PC-9 (cell line): Measurements from ENCODE around the gene RHOF. TPM values are rescaled to one million over a fixed set of nuclear protein-coding genes. Genes with fewer than 3 reads are reported as not detected.

Experiments
- BruUV-seq: library from RNA; stranded (reverse); fragments of 400-500 nt; replicated peaks from 2 replicates; lab custom pipeline; 2021; lab: Mats Ljungman, UMichigan
- CTCF ChIA-PET: fragments of 300-600 bp; sonication (Branson Sonifier 250); formaldehyde crosslinking; loops from one replicate; lab custom pipeline; 2022; ENCODE audit warnings: antibody characterized with exemption; lab: Charles Lee
- POLR2A ChIA-PET: fragments of 300-600 bp; sonication (Branson Sonifier 250); formaldehyde crosslinking; loops from one replicate; lab custom pipeline; 2022; ENCODE audit warnings: antibody characterized with exemption; ENCODE audit not compliant: unreplicated experiment; lab: Charles Lee
- DNase-seq, 2 experiments: peaks; one replicate each; pipeline versions ENCODE4 v3.0.0 to v3.0.0-alpha.2; 2015 to 2022; ENCODE audit warnings: mixed read lengths in 1 of 2
- H2AFZ ChIP-seq: fragments of 200-600 bp; sonication (generic); 2 replicates; pipeline ENCODE4 v1.8.1; 2017; ENCODE audit warnings: antibody characterized with exemption
- H3F3A ChIP-seq: fragments of 200-600 bp; sonication (generic); 2 replicates; pipeline ENCODE4 v1.8.1; 2017; ENCODE audit warnings: antibody characterized with exemption, mild to moderate bottlenecking, low read depth; ENCODE audit not compliant: insufficient read depth
- H3K27ac ChIP-seq: fragments of 200-600 bp; sonication (generic); 2 replicates; pipeline ENCODE4 v1.6.1; 2016; ENCODE audit warnings: mixed run types
- H3K27me3 ChIP-seq: fragments of 200-600 bp; sonication (generic); 2 replicates; pipeline ENCODE4 v1.6.1; 2016; ENCODE audit warnings: low read depth, mixed run types; ENCODE audit not compliant: insufficient read depth
- H3K36me3 ChIP-seq: fragments of 200-600 bp; sonication (generic); 2 replicates; pipeline ENCODE4 v1.6.1; 2016; ENCODE audit warnings: low read depth, mixed run types
- H3K4me1 ChIP-seq: fragments of 200-600 bp; sonication (generic); replicated peaks from 2 replicates; pipeline ENCODE4 v1.6.1; 2016; ENCODE audit warnings: mixed run types; ENCODE audit not compliant: insufficient read depth
- H3K4me2 ChIP-seq: fragments of 200-600 bp; sonication (generic); 2 replicates; pipeline ENCODE4 v1.6.1; 2017; ENCODE audit warnings: mixed run types
- H3K4me3 ChIP-seq: fragments of 200-600 bp; sonication (generic); 2 replicates; pipeline ENCODE4 v1.6.1; 2016; ENCODE audit warnings: mixed run types
- H3K79me2 ChIP-seq: fragments of 200-600 bp; sonication (generic); 2 replicates; pipeline ENCODE4 v1.6.1; 2017; ENCODE audit warnings: low read depth, mixed run types
- H3K9me2 ChIP-seq: fragments of 200-600 bp; sonication (generic); 2 replicates; pipeline ENCODE4 v1.8.1; 2017; ENCODE audit warnings: mild to moderate bottlenecking; ENCODE audit not compliant: insufficient read depth
- H3K9me3 ChIP-seq: fragments of 200-600 bp; sonication (generic); 2 replicates; pipeline ENCODE4 v1.8.1; 2016; ENCODE audit warnings: low read depth; ENCODE audit not compliant: insufficient read depth
- H4K20me1 ChIP-seq: fragments of 200-600 bp; sonication (generic); 2 replicates; pipeline ENCODE4 v1.8.1; 2017; ENCODE audit not compliant: insufficient read depth
- CTCF ChIP-seq: fragments of 200-600 bp; sonication (generic); conservative IDR thresholded peaks from 2 replicates; pipeline ENCODE4 v1.6.1; 2017; ENCODE audit warnings: mixed run types, antibody characterized with exemption, mild to moderate bottlenecking, moderate library complexity
- EZH2 ChIP-seq: fragments of 200-600 bp; sonication (generic); IDR thresholded peaks from 2 replicates; pipeline ENCODE4 v1.8.0; 2017; ENCODE audit warnings: antibody characterized with exemption, low read depth
- intact Hi-C: fragments of 100-400 bp; cut with micrococcal nuclease; formaldehyde crosslinking; loops from one replicate; pipeline ENCODE4 v1.10.0; 2022; ENCODE audit not compliant: unreplicated experiment
- total RNA-seq: library from RNA; stranded (reverse); gene quantifications from 2 replicates; pipeline ENCODE4 v1.2.3, GENCODE V29; 2021

RHOF gene
- total RNA-seq, 1 experiment from 2014 or later = 179 TPM

GRCh38 chr12:121796855-121797751, 3.6 kb upstream of the RHOF start:
- Histone ChIP-seq H2AFZ (no peak overlapping the region), H3K36me3 (no peaks in the 10 kb centered on the region), H3K4me1 (peaks cover 48% of the 10 kb centered on the region), H3K9me2 (no peaks in the 10 kb centered on the region), H3K27me3 (no peaks in the 10 kb centered on the region), H3K4me3 (peak overlapping the region; percentile 17; the same call in 1 of the 2 replicates), H3K79me2 (peaks cover 61% of the 10 kb centered on the region), H4K20me1 (no peaks in the 10 kb centered on the region), H3K27ac (peak overlapping the region; percentile 69), H3F3A (peaks cover 64% of the 10 kb centered on the region), H3K9me3 (no peaks in the 10 kb centered on the region), H3K4me2 (peak overlapping the region; percentile 72)
- intact Hi-C loops = loop anchor here (1.0 to 10.0 kb wide), 4 partner anchors 91 to 572 kb away; partner anchors contain the start of gene PSMD9
- no TSS peak for BruUV-seq
- CTCF ChIA-PET = interaction anchor here (0.6 to 4.9 kb wide), 7 partner anchors 9 to 1929 kb away, joined by 3 to 48 read pairs (median 7); partner anchors contain the start of gene PSMD9
- POLR2A ChIA-PET = interaction anchor here (0.5 to 0.6 kb wide), 4 partner anchors 80 to 1472 kb away, joined by 3 to 7 read pairs (median 3); no protein-coding TSS in a partner anchor
- peak; percentile 96 to 97 for DNase-seq
- peak; percentile 33; the same call in 1 of the 2 replicates for TF ChIP-seq CTCF
- TF ChIP-seq EZH2 = no peak

DNA sequence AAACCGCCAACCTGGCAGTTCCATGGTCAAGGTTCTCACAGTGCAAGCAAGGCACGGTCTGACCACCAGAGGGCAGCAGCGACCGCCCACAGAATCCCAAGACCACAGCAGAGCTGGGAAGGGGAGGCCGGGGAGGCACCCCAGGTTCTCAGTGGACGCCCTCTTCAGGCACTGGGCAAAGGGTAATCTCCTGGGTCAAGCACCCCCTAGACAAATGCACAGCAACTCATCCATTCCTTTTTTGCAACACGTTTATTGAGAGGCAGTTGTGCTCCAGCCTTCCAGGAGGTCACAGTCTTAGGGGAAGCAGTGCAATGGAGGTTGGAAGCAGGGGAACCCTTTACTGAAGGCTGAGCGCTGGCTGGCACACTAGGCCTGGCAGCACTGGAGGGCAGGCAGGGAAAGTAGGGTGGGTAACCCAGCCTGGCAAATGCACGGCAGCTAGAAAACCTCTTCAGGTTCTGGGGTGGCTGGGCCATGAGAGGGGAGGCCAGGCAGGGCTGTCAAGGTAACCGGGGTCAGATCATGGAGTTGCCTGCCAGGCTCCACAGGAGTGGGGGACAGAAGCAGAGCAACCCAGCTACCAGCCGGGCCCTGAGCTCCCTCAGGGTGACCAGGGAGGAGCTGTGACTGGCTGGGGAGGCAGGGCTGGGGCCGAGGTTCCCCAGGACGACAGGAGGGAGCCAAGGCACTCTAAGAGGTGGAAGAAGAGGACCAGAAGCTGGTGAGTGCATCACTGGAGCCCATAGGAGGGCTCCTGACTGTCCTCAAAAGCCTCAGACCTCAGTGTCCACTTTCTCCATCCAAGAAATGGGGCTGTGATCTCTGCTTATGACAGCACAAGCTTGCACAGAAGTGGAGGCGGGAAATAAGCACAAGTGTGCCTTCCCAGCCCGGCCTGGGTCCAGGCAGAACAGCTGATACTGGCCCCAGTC, 1.8 kb upstream of the RHOF start:
- Histone ChIP-seq H3K4me1 (peaks cover 62% of the 10 kb centered on the region), H2AFZ (no peak overlapping the region), H3K27me3 (no peaks in the 10 kb centered on the region), H3K9me2 (no peaks in the 10 kb centered on the region), H3K27ac (peak overlapping the region; percentile 69), H3F3A (peaks cover 67% of the 10 kb centered on the region), H3K4me3 (peak overlapping the region; percentile 35; the same call in 1 of the 2 replicates), H3K4me2 (peak overlapping the region; percentile 93), H3K36me3 (no peaks in the 10 kb centered on the region), H4K20me1 (no peaks in the 10 kb centered on the region), H3K9me3 (no peaks in the 10 kb centered on the region), H3K79me2 (peaks cover 63% of the 10 kb centered on the region)
- intact Hi-C loops = loop anchor here (2.0 to 10.0 kb wide), 5 partner anchors 168 to 570 kb away; partner anchors contain the start of gene ORAI1
- peak; percentile 95 for TF ChIP-seq CTCF
- TF ChIP-seq EZH2 = no peak
- ChIA-PET CTCF (interaction anchor here (0.5 to 4.9 kb wide), 14 partner anchors 9 to 318 kb away, joined by 3 to 48 read pairs (median 8); partner anchors contain the start of gene PSMD9), POLR2A (interaction anchor here (0.5 to 1.0 kb wide), 4 partner anchors 9 to 109 kb away, joined by 4 read pairs; no protein-coding TSS in a partner anchor)
- DNase-seq = peak; percentile 69 to 87
- no TSS peak for BruUV-seq
